HEK293 (cell line): ENCODE measurements around the gene SH2B3.

Experiments used
- CTCF ChIA-PET: fragments of 350-600 bp; formaldehyde crosslinking; extraction: SDS; loops from one replicate; lab custom pipeline; 2021; ENCODE audit warnings: antibody characterized with exemption; lab: Yijun Ruan, JAX
- POLR2A ChIA-PET: fragments of 300-600 bp; formaldehyde crosslinking; extraction: SDS; loops from one replicate; lab custom pipeline; 2020; ENCODE audit warnings: antibody characterized with exemption, inconsistent platforms; lab: Yijun Ruan, JAX
- H3K27ac ChIP-seq: fragments of 200-500 bp; sonication (Bioruptor generic); 2 replicates; pipeline ENCODE4 v1.5.1; 2014; ENCODE audit warnings: low read depth, low read length, control low read depth, inconsistent platforms; ENCODE audit errors: extremely low read depth
- H3K36me3 ChIP-seq, 2 experiments: fragments of 200-500 bp in 1 of 2; sonication (Bioruptor generic) in 1 of 2; 1 replicate in 1 of 2; 2 replicates in 1 of 2; pipeline ENCODE4 v1.5.1; 2014 to 2017; ENCODE audit warnings: inconsistent platforms in 2 of 2, low read length in 2 of 2; ENCODE audit not compliant: control insufficient read depth in 2 of 2, insufficient read depth in 1 of 2
- H3K4me1 ChIP-seq: fragments of 200-500 bp; sonication (Bioruptor generic); 2 replicates; pipeline ENCODE4 v1.5.1; 2014; ENCODE audit warnings: mild to moderate bottlenecking, low read length, inconsistent platforms; ENCODE audit not compliant: control insufficient read depth, insufficient read depth
- H3K4me3 ChIP-seq: 2 replicates; pipeline ENCODE4 v1.5.1; 2011; ENCODE audit warnings: low read depth, mild to moderate bottlenecking, control low read depth, low read length, moderate library complexity
- H3K9me3 ChIP-seq: fragments of 200-500 bp; sonication (Bioruptor generic); 2 replicates; pipeline ENCODE4 v1.5.1; 2014; ENCODE audit warnings: low read depth, low read length, inconsistent platforms; ENCODE audit not compliant: control insufficient read depth, insufficient read depth
- HOXA7 ChIP-seq: sonication (generic); formaldehyde crosslinking; IDR thresholded peaks from 2 replicates; pipeline ENCODE4 v1.8.1; 2022; ENCODE audit warnings: missing genetic modification reagents, borderline replicate concordance
- KLF7 ChIP-seq: fragments of 450-650 bp; formaldehyde crosslinking; IDR thresholded peaks from 2 replicates; pipeline ENCODE4 v1.5.1; 2016; ENCODE audit warnings: missing biosample characterization, missing genetic modification characterization, borderline replicate concordance
- PRDM1 ChIP-seq: fragments of 450-650 bp; formaldehyde crosslinking; IDR thresholded peaks from 2 replicates; pipeline ENCODE4; 2016; ENCODE audit warnings: missing biosample characterization, missing genetic modification characterization
- ZFHX2 ChIP-seq: fragments of 450-650 bp; formaldehyde crosslinking; conservative IDR thresholded peaks from 2 replicates; pipeline ENCODE4 v1.5.1; 2016; ENCODE audit warnings: missing biosample characterization, missing genetic modification characterization
- ZFP3 ChIP-seq: fragments of 450-650 bp; formaldehyde crosslinking; IDR thresholded peaks from 2 replicates; pipeline ENCODE4 v1.5.1; 2016; ENCODE audit warnings: low read depth, missing biosample characterization, missing genetic modification characterization
- ZNF114 ChIP-seq: fragments of 450-650 bp; formaldehyde crosslinking; IDR thresholded peaks from 2 replicates; pipeline ENCODE4 v1.5.0; 2017; ENCODE audit warnings: missing biosample characterization, missing genetic modification characterization
- ZNF121 ChIP-seq: fragments of 450-650 bp; formaldehyde crosslinking; IDR thresholded peaks from 2 replicates; pipeline ENCODE4 v1.5.1; 2016; ENCODE audit warnings: missing biosample characterization, missing genetic modification characterization
- ZNF132 ChIP-seq: fragments of 450-650 bp; formaldehyde crosslinking; IDR thresholded peaks from 2 replicates; pipeline ENCODE4 v1.5.1; 2017; ENCODE audit warnings: missing biosample characterization, missing genetic modification characterization, borderline replicate concordance
- ZNF138 ChIP-seq: fragments of 450-650 bp; formaldehyde crosslinking; IDR thresholded peaks from 2 replicates; pipeline ENCODE4 v1.5.1; 2016; ENCODE audit warnings: missing biosample characterization, missing genetic modification characterization, borderline replicate concordance
- ZNF175 ChIP-seq: fragments of 450-650 bp; formaldehyde crosslinking; IDR thresholded peaks from 2 replicates; pipeline ENCODE4 v1.5.1; 2016; ENCODE audit warnings: missing biosample characterization, missing genetic modification characterization
- ZNF184 ChIP-seq: fragments of 450-650 bp; IDR thresholded peaks from 2 replicates; pipeline ENCODE4 v1.5.1; 2018; ENCODE audit warnings: missing biosample characterization, mild to moderate bottlenecking, missing genetic modification characterization
- ZNF214 ChIP-seq: fragments of 450-650 bp; formaldehyde crosslinking; IDR thresholded peaks from 2 replicates; pipeline ENCODE4 v1.5.1; 2017; ENCODE audit warnings: missing biosample characterization, mild to moderate bottlenecking, missing genetic modification characterization, borderline replicate concordance
- ZNF23 ChIP-seq: fragments of 450-650 bp; formaldehyde crosslinking; IDR thresholded peaks from 2 replicates; pipeline ENCODE4 v1.5.1; 2016; ENCODE audit warnings: missing biosample characterization, missing genetic modification characterization, borderline replicate concordance
- ZNF366 ChIP-seq: fragments of 450-650 bp; formaldehyde crosslinking; conservative IDR thresholded peaks from 2 replicates; pipeline ENCODE4 v1.5.1; 2016; ENCODE audit warnings: missing biosample characterization, missing genetic modification characterization
- ZNF394 ChIP-seq: fragments of 450-650 bp; formaldehyde crosslinking; IDR thresholded peaks from 2 replicates; pipeline ENCODE4 v1.5.1; 2016; ENCODE audit warnings: missing biosample characterization, missing genetic modification characterization, mild to moderate bottlenecking, moderate library complexity, borderline replicate concordance
- ZNF416 ChIP-seq: fragments of 450-650 bp; formaldehyde crosslinking; IDR thresholded peaks from 2 replicates; pipeline ENCODE4 v1.5.1; 2016; ENCODE audit warnings: missing biosample characterization, missing genetic modification characterization
- ZNF433 ChIP-seq: fragments of 450-650 bp; formaldehyde crosslinking; IDR thresholded peaks from 2 replicates; pipeline ENCODE4 v1.5.1; 2016; ENCODE audit warnings: missing biosample characterization, missing genetic modification characterization, low read depth
- ZNF473 ChIP-seq: fragments of 450-650 bp; formaldehyde crosslinking; IDR thresholded peaks from 2 replicates; pipeline ENCODE4 v1.5.1; 2017; ENCODE audit warnings: missing biosample characterization, missing genetic modification characterization
- ZNF560 ChIP-seq: fragments of 450-650 bp; formaldehyde crosslinking; IDR thresholded peaks from 2 replicates; pipeline ENCODE4 v1.5.1; 2017; ENCODE audit warnings: missing biosample characterization, missing genetic modification characterization, borderline replicate concordance
- ZNF664 ChIP-seq: fragments of 450-650 bp; formaldehyde crosslinking; IDR thresholded peaks from 2 replicates; pipeline ENCODE4 v1.5.1; 2016; ENCODE audit warnings: missing biosample characterization, missing genetic modification characterization
- ZNF701 ChIP-seq: fragments of 450-650 bp; formaldehyde crosslinking; IDR thresholded peaks from 2 replicates; pipeline ENCODE4 v1.5.1; 2016; ENCODE audit warnings: missing biosample characterization, missing genetic modification characterization
- ZSCAN23 ChIP-seq: fragments of 450-650 bp; formaldehyde crosslinking; IDR thresholded peaks from 2 replicates; pipeline ENCODE4 v1.5.1; 2016; ENCODE audit warnings: missing biosample characterization, missing genetic modification characterization
- ZXDB ChIP-seq: fragments of 450-650 bp; formaldehyde crosslinking; IDR thresholded peaks from 2 replicates; pipeline ENCODE4 v1.5.1; 2016; ENCODE audit warnings: missing biosample characterization, missing genetic modification characterization
- TF ChIP-seq, protein P1 (sequence below): sonication (generic); formaldehyde crosslinking; IDR thresholded peaks from 2 replicates; pipeline ENCODE4 v1.8.1; 2022; ENCODE audit warnings: mild to moderate bottlenecking, moderate library complexity, missing genetic modification reagents
- TF ChIP-seq, protein P2 (sequence below): fragments of 450-650 bp; formaldehyde crosslinking; IDR thresholded peaks from 2 replicates; pipeline ENCODE4 v1.5.1; 2016; ENCODE audit warnings: missing biosample characterization, missing genetic modification characterization
- TF ChIP-seq, protein P3 (sequence below): fragments of 450-650 bp; formaldehyde crosslinking; IDR thresholded peaks from 2 replicates; pipeline ENCODE4 v1.5.1; 2017; ENCODE audit warnings: missing biosample characterization, missing genetic modification characterization

Gene SH2B3

DNA sequence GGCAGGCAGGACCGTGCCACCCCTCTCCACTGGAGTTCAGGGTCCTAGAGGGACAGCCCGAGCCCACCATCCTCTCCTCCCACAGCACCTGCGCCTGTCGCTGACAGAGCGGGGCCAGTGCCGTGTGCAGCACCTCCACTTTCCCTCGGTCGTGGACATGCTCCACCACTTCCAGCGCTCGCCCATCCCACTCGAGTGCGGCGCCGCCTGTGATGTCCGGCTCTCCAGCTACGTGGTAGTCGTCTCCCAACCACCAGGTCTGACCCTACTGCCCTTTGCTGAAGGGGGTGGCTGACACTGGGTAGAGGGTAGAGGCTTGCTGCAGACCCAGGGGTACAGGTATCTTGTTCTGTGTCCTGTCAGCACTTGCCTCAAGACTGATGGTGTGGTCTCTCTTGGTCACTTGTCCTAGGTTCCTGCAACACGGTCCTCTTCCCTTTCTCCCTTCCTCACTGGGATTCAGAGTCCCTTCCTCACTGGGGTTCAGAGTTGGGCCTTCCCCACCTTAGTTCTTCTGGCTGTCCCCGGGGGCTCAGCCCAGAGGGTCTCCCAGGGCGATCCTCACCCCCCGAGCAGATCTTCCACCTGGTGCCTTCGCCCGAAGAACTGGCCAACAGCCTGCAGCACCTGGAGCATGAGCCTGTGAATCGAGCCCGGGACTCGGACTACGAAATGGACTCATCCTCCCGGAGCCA, 42.0 kb downstream of the SH2B3 start:
- CTCF ChIA-PET: interaction anchor here (1.0 to 10.1 kb wide), 3 partner anchors 26 to 49 kb away, joined by 3 to 217 read pairs (median 5); no protein-coding TSS in a partner anchor

DNA sequence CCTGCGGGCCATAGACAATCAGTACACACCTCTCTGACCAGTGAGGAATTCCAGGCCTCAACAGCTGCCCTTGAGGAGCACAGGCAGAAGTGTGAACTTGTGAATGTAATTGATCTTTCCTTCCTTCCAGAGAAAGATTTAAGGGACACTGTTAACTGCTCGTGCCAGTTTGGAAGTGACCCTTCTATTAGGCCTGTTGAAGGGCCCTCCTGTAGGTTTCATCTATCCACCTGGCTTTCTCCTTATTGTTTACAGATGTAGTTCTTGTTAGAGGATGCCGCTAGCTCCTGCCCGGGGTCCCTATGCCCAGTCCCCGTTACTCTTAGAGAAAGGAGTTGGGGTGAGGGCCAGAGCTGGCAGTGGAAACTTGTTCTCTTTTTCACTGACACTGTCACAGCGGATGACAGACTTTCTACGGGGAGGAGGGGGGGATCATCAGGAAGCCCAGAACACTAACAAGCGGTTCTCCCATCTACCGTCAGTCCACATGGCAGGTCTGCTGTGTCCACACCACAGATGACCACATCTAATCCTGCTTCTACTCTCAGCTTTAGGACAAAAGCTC, 42.6 kb downstream of the SH2B3 start:
- H3K4me3 ChIP-seq: no peak overlapping the region
- POLR2A ChIA-PET: no interaction called here
- no peaks in the 10 kb centered on the region for H3K9me3 ChIP-seq
- TF ChIP-seq ZFP3 (tag by site-specific recombination) (no peak), ZNF433 (tag by site-specific recombination) (no peak), ZNF701 (tag by site-specific recombination) (no peak), ZNF366 (tag by site-specific recombination) (no peak), ZNF473 (tag by site-specific recombination) (no peak), PRDM1 (tag by site-specific recombination) (no peak), ZNF138 (tag by site-specific recombination) (no peak), KLF7 (tag by site-specific recombination) (no peak)
- TF ChIP-seq, protein P1, sequence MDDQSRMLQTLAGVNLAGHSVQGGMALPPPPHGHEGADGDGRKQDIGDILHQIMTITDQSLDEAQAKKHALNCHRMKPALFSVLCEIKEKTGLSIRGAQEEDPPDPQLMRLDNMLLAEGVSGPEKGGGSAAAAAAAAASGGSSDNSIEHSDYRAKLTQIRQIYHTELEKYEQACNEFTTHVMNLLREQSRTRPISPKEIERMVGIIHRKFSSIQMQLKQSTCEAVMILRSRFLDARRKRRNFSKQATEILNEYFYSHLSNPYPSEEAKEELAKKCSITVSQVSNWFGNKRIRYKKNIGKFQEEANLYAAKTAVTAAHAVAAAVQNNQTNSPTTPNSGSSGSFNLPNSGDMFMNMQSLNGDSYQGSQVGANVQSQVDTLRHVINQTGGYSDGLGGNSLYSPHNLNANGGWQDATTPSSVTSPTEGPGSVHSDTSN (CRISPR knock-in tag): no peak
- TF ChIP-seq, protein P2, sequence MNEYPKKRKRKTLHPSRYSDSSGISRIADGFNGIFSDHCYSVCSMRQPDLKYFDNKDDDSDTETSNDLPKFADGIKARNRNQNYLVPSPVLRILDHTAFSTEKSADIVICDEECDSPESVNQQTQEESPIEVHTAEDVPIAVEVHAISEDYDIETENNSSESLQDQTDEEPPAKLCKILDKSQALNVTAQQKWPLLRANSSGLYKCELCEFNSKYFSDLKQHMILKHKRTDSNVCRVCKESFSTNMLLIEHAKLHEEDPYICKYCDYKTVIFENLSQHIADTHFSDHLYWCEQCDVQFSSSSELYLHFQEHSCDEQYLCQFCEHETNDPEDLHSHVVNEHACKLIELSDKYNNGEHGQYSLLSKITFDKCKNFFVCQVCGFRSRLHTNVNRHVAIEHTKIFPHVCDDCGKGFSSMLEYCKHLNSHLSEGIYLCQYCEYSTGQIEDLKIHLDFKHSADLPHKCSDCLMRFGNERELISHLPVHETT (tag by site-specific recombination): no peak
- TF ChIP-seq, all 188 proteins: peak for 0
- Histone ChIP-seq H3K4me1 (peaks cover 3% of the 10 kb centered on the region; the same call in 1 of the 2 replicates), H3K36me3 (peaks cover 6 to 90% of the 10 kb centered on the region in 2 experiments; a peak in 2 of 3 replicates), H3K27ac (no peak overlapping the region)
- CTCF ChIA-PET: interaction anchor here (0.6 to 10.1 kb wide), 4 partner anchors 11 to 1766 kb away, joined by 3 to 217 read pairs (median 4); no protein-coding TSS in a partner anchor

More for the DNA sequence above, 42.0 kb downstream of the SH2B3 start:
- Histone ChIP-seq H3K4me1 (peaks cover 3% of the 10 kb centered on the region; the same call in 1 of the 2 replicates), H3K27ac (no peak overlapping the region), H3K36me3 (peaks cover 6 to 90% of the 10 kb centered on the region in 2 experiments; a peak in 2 of 3 replicates), H3K4me3 (no peak overlapping the region), H3K9me3 (no peaks in the 10 kb centered on the region)
- POLR2A ChIA-PET: no interaction called here
- TF ChIP-seq ZNF214 (tag by site-specific recombination): no peak
- no peak for TF ChIP-seq ZNF394 (tag by site-specific recombination)
- no peak for TF ChIP-seq ZSCAN23 (tag by site-specific recombination)

DNA sequence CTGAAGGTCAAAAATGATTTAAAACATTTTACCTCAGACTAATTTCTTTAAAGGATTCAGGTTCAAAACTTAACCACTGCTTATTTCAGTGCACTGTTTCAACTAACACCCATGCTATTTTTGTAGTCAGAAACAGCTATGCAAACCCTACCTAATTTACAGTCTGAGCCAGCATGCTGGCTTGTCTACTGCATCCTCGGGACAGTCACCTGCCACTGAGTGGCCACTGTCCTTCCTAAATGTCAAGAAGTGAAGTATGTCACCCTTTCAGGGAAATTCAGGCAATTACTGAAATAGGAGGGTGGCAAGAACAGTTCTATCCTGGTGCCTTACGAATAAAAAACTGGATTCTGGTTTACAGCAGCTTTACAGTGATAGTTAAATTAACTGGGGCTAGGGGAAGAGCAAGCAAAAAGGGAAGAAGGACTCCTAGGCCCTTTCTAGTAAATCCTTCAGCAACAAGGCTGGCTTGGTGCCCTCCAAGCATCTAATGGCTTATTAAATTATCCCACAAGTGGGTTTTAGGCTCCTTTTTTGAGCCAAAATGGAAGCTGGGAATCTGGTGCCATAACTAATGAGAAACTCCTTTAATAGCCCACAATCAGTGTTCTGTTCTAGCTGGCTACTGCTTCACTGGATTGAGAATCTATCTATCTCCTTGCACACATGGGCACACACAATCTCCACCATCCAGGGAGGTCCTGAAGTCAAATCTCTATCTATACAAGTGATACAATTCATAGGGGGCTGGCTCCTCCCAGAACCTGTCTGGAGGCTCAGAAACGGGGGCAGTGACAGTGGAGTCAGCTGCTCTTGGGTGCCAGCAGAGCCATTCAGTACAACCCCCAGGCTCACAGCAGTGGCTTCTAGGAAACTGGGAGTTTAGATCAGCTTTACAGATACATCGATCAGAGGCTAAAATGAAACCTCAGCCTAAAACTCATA, 43.4 kb downstream of the SH2B3 start:
- Histone ChIP-seq H3K27ac (no peak overlapping the region), H3K4me1 (peaks cover 3% of the 10 kb centered on the region; the same call in 1 of the 2 replicates), H3K36me3 (peaks cover 12 to 92% of the 10 kb centered on the region in 2 experiments; a peak in 2 of 3 replicates), H3K4me3 (no peak overlapping the region), H3K9me3 (no peaks in the 10 kb centered on the region)
- ChIA-PET CTCF (interaction anchor here (0.6 to 10.1 kb wide), 12 partner anchors 9 to 1766 kb away, joined by 3 to 217 read pairs (median 4); partner anchors contain the start of gene CUX2), POLR2A (no interaction called here)
- TF ChIP-seq ZNF175 (tag by site-specific recombination) (no peak), ZNF132 (tag by site-specific recombination) (no peak), HOXA7 (no peak), ZNF121 (tag by site-specific recombination) (no peak), ZNF184 (tag by site-specific recombination) (no peak), ZFHX2 (no peak), ZNF560 (tag by site-specific recombination) (no peak), ZNF416 (tag by site-specific recombination) (no peak), ZXDB (tag by site-specific recombination) (no peak), ZNF114 (tag by site-specific recombination) (no peak), ZNF23 (tag by site-specific recombination) (no peak), ZNF664 (no peak)
- TF ChIP-seq, protein P3, sequence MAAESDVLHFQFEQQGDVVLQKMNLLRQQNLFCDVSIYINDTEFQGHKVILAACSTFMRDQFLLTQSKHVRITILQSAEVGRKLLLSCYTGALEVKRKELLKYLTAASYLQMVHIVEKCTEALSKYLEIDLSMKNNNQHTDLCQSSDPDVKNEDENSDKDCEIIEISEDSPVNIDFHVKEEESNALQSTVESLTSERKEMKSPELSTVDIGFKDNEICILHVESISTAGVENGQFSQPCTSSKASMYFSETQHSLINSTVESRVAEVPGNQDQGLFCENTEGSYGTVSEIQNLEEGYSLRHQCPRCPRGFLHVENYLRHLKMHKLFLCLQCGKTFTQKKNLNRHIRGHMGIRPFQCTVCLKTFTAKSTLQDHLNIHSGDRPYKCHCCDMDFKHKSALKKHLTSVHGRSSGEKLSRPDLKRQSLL (tag by site-specific recombination): no peak
